NT2/D1 (cell line): ENCODE results near the gene TSPEAR.

ENCODE experiments used
- SUZ12 ChIP-seq: IDR thresholded peaks from 2 replicates; pipeline ENCODE4 v1.6.1; 2011; ENCODE audit not compliant: insufficient read length, insufficient read depth; ENCODE audit errors: extremely low read depth
- YY1 ChIP-seq: IDR thresholded peaks from 2 replicates; pipeline ENCODE4 v1.6.1; 2011; ENCODE audit not compliant: insufficient read length, insufficient read depth
- ZNF274 ChIP-seq: IDR thresholded peaks from 2 replicates; pipeline ENCODE4 v1.6.1; 2011; ENCODE audit warnings: mild to moderate bottlenecking, low read depth, low read length

DNA sequence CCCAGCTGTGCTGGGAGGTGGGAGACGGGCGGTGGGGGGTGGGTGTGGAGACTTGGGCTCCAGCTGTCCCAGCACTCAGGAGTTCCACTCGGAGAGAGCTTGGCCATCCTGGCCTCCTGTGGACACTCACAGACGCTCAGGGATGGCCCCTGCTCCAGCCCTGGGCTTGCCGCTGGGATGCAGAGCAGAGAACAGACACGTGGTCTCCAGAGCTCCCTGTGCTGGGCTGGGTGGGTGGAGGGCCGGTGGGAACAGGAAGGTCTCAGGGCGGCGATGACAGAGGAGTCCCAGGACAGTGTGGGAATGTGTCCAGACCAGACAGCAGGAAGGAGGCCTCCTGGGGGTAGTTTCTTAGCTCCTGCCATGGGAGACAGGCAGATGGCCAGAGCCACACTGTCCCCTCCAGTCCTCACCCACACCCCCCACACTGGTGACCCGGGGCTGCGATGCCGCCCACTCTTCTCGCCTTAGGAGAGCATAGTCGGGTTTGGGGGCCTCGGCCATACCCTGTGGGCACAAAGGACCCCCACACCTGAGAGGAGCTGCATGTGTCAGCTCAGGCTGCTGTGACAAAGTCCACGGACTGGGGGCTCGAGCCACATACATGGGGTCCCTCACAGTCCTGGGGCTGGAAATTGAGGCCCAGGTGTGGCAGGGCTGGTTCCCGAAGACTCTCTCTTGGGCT, 82.5 kb downstream of the TSPEAR start:
- TF ChIP-seq YY1 (no peak), ZNF274 (no peak), SUZ12 (no peak)
